Kidney (tissue), 14 donors: ENCODE results near the gene CLEC19A. TPM values are rescaled to one million over a fixed set of nuclear protein-coding genes. Genes with fewer than 3 reads are reported as not detected.
A peak's percentile ranks its signal among the peaks of the same experiment; 100 is the strongest.

Experiments
- DNase-seq, 5 donors: peaks; one replicate each; pipeline ENCODE4 v3.0.0-alpha.2; 2013 to 2020
- FAIRE-seq: peaks from 2 replicates; lab custom pipeline; 2012; peaks lifted over from hg19 to GRCh38; lab: Jason Lieb, UNC
- H3K27ac ChIP-seq, 2 donors: one replicate each; pipeline ENCODE4 v1.7.0; 2013; ENCODE audit warnings: low read depth in 2 of 2, low read length in 2 of 2, inconsistent platforms in 1 of 2
- H3K27me3 ChIP-seq: one replicate; pipeline ENCODE4 v1.7.1; 2013; ENCODE audit warnings: low read length, inconsistent platforms; ENCODE audit not compliant: control insufficient read depth, insufficient read depth
- H3K36me3 ChIP-seq, 3 donors: one replicate each; pipeline versions ENCODE4 v1.7.0 to v1.7.1; 2013; ENCODE audit warnings: low read length in 3 of 3, control low read depth in 1 of 3, inconsistent platforms in 1 of 3; ENCODE audit not compliant: insufficient read depth in 3 of 3, control insufficient read depth in 2 of 3
- H3K4me1 ChIP-seq, 3 donors: one replicate each; pipeline versions ENCODE4 v1.7.0 to v1.7.1; 2013; ENCODE audit warnings: low read length in 3 of 3, inconsistent platforms in 1 of 3, low read depth in 1 of 3; ENCODE audit not compliant: control insufficient read depth in 2 of 3, insufficient read depth in 2 of 3
- H3K4me3 ChIP-seq, 3 donors: one replicate each; pipeline versions ENCODE4 v1.7.0 to v1.8.1; 2013; ENCODE audit warnings: low read length in 3 of 3, control low read depth in 1 of 3, inconsistent platforms in 1 of 3
- H3K9ac ChIP-seq, 3 donors: one replicate each; pipeline versions ENCODE4 v1.7.0 to v1.7.1; 2013; ENCODE audit warnings: low read length in 3 of 3, control low read depth in 1 of 3, inconsistent platforms in 1 of 3
- H3K9me3 ChIP-seq, 3 donors: one replicate each; pipeline versions ENCODE4 v1.7.0 to v1.7.1; 2013; ENCODE audit warnings: low read length in 3 of 3, control low read depth in 1 of 3, inconsistent platforms in 1 of 3; ENCODE audit not compliant: control insufficient read depth in 2 of 3, insufficient read depth in 1 of 3
- CTCF ChIP-seq: IDR thresholded peaks from 3 replicates; pipeline ENCODE4 v1.5.1; 2012; ENCODE audit warnings: mild to moderate bottlenecking, moderate library complexity, borderline replicate concordance; ENCODE audit not compliant: insufficient read depth; ENCODE audit errors: extremely low read depth
- intact Hi-C: fragments of 100-400 bp; cut with DNase I; formaldehyde crosslinking; loops from one replicate; pipeline ENCODE4 v1.11.1; 2022
- polyA plus RNA-seq: library from polyadenylated mRNA; stranded (reverse); fragments of 350-450 nt; fragmentation: Illumina TruSeq; extraction: RNeasy Lipid Tissue Mini Kit (QIAGEN cat#74804); gene quantifications from one replicate; pipeline ENCODE4 v1.2.3, GENCODE V29; 2014; ENCODE audit warnings: low read depth, low replicate concordance; ENCODE audit not compliant: insufficient read depth
- total RNA-seq: library from RNA; stranded (reverse); fragmentation: NEBNext Ultra II Directional; extraction: Animal tissue kit (Norgen Biotek cat#: 25700); gene quantifications from one replicate; pipeline ENCODE4 v1.2.1, GENCODE V29; 2021
- donor health status: control.
- donor health status: control.
- donor health status: control.
- donor health status: control.
- donor health status: control.
- donor health status: DM: yes; HTN: yes; CAD: no.
- donor health status: Normal renal cell carcinoma (clear cell type).

The CLEC19A gene
- total and polyA plus RNA-seq, 2 donors from 2014 or later: not detected

GRCh38 chr16:19274165-19274797 lies 11.2 kb upstream of the CLEC19A start:
- Histone ChIP-seq H3K9me3 (no peaks in the 10 kb centered on the region), H3K4me3 (no peak overlapping the region), H3K9ac (no peak overlapping the region), H3K36me3 (no peaks in the 10 kb centered on the region), H3K27me3 (no peaks in the 10 kb centered on the region), H3K27ac (no peak overlapping the region), H3K4me1 (no peaks in the 10 kb centered on the region)
- FAIRE-seq (no peak), DNase-seq (no peak)
- intact Hi-C loops: no loop called here
- no peak for TF ChIP-seq CTCF

- Histone ChIP-seq H3K9ac (no peak overlapping the region), H3K4me1 (no peaks in the 10 kb centered on the region), H3K36me3 (no peaks in the 10 kb centered on the region), H3K4me3 (no peak overlapping the region), H3K9me3 (no peaks in the 10 kb centered on the region), H3K27me3 (no peaks in the 10 kb centered on the region), H3K27ac (no peak overlapping the region)
- intact Hi-C loops: no loop called here
- no peak for TF ChIP-seq CTCF
- DNase-seq (no peak), FAIRE-seq (no peak)
These were observed 7.1 kb upstream of the CLEC19A start for GRCh38 chr16:19278403-19278802.

GRCh38 chr16:19281246-19281645 lies 4.3 kb upstream of the CLEC19A start:
- TF ChIP-seq CTCF: no peak
- intact Hi-C loops: no loop called here
- Histone ChIP-seq H3K4me3 (no peak overlapping the region), H3K9me3 (no peaks in the 10 kb centered on the region), H3K27me3 (no peaks in the 10 kb centered on the region), H3K36me3 (no peaks in the 10 kb centered on the region), H3K9ac (no peak overlapping the region), H3K4me1 (no peaks in the 10 kb centered on the region), H3K27ac (no peak overlapping the region)
- FAIRE-seq: no peak
- DNase-seq: peak in 3 of 5 donors; percentile 24 to 68 (median 56)

- no peaks in the 10 kb centered on the region for H3K4me1 ChIP-seq
- no peaks in the 10 kb centered on the region for H3K36me3 ChIP-seq
- DNase-seq (no peak), FAIRE-seq (no peak)
- H3K9ac ChIP-seq: no peak overlapping the region
- intact Hi-C loops: no loop called here
- no peak overlapping the region for H3K4me3 ChIP-seq
- TF ChIP-seq CTCF: no peak
- H3K27me3 ChIP-seq: no peaks in the 10 kb centered on the region
- H3K27ac ChIP-seq: no peak overlapping the region
- no peaks in the 10 kb centered on the region for H3K9me3 ChIP-seq
These were observed 3.4 kb upstream of the CLEC19A start for GRCh38 chr16:19282101-19282500.
